Left kidney (tissue), 8 donors: ENCODE measurements around the gene DUOXA2. TPM values are rescaled to one million over a fixed set of nuclear protein-coding genes. Genes with fewer than 3 reads are reported as not detected.
"Not testable (repeated sequence)": the region's sequence is repeated elsewhere in the genome, so short reads cannot be mapped to it uniquely, and the experiment has no call there.

Experiments
- DNase-seq: peaks from one replicate; pipeline ENCODE4 v3.0.0-alpha.2; 2013
- long read RNA-seq, 8 donors: transcript quantifications; one replicate each; lab custom pipeline, GENCODE V29; 2026
- polyA plus RNA-seq: library from polyadenylated mRNA; unstranded; fragments of 120-200 nt; gene quantifications from one replicate; pipeline ENCODE4 v1.2.1, GENCODE V29; 2013; ENCODE audit not compliant: insufficient read length

Gene DUOXA2
- not detected for polyA plus RNA-seq
- long read RNA-seq, donor 1 = 0 reads
- long read RNA-seq, donor 2 = 0 reads
- long read RNA-seq, donor 3 = 0 reads
- long read RNA-seq, donor 4 = 0 reads
- long read RNA-seq, donor 5 = 0 reads
- long read RNA-seq, donor 6 = 0 reads
- long read RNA-seq, donor 7 = 0 reads
- long read RNA-seq, donor 8 = 0 reads

DNA sequence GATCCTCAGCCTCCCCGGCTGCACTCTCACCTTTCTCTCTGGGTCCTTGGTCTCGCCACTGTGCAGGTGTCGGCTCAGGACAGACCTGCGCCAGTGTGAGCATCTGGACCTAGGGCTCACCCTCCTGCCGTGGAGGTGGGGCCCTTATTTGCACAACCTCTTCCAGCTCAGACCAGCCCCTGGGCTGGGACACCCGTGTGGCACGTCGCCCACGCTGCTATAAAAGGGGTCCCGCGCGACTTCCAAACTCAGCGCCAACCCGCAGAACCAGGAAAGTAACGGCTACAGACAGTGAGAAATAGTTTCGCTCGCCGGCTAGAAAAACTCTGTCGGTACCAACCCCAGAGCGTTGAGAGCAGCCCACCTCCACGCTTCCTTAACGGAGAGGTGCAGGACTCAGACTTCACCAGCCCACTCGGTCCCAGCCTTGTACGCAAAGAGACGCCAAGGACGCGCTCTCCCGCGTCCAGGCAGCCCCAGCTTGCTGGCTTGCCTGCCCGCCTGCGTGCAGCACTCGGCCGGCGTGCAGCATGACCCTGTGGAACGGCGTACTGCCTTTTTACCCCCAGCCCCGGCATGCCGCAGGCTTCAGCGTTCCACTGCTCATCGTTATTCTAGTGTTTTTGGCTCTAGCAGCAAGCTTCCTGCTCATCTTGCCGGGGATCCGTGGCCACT, at the start of gene DUOXA2, which contains the start of gene DUOX2:
TSS of gene DUOXA2 (plus strand) at position 251 of the 675 bp plus-strand sequence. CDS start at position 531, 280 bp downstream.
TSS of gene DUOX2 (minus strand) at position 97 of the 675 bp plus-strand sequence. CDS start 761 bp downstream, outside the sequence.
- DNase-seq = no peak

DNA sequence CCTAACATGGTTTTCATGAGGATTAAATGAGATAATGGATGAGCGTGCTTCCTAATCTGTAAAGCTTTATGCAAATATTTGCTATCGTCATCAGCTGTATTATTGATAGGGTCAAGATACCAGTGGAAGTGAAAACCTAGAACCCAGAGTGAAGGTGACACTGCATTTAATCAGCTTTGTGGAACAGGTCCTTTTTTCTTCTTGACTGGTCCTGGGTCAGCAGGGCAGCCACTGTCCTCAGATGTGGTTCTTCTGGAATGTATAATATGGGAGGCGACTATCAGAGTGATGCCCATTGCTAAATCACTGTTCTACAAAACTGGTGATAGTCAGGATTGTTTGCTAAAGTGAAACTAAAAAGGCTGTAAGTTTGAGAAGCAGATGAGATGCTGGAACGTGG, 49.7 kb upstream of the DUOXA2 start:
- no peak for DNase-seq

DNA sequence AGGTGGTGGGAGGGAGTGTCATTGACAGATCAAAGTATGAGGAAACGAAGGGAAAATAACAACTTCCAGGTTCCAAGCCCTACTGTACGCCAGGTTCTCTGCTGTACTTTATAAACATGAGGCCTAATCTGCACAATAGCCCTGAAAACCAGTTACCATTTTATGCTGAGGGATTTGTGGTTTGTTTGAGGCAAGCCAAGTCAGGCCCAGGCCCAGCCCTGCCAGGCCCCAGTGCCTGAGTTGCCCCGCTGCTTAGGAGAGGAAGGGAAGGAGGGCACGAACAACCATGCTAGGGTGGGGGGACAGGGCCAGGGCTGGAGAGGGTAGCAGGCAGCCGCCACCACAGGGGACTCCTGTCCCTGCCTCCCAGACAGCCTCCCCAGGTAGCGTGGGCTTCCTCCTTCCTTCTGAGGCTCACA, 44.2 kb upstream of the DUOXA2 start:
- not testable (repeated sequence) for DNase-seq

DNA sequence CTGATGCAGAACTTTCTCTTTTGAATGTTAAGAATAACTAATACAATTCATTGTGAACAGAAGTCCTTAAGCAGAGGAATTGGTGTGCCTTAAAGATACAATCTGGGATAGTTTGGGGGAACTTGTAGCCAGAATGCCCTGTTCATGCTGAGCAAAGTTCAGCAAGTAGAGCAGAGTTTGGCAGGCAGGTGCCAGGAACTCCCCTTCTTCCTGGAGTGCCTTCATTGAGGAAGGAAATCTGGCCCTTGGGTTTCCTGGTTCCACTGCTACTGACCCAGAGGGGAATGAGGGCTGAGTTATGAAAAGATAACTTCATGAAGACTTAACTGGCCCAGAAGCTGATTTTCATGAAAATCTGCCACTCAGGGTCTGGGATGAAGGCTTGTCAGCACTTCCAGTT, 40.5 kb upstream of the DUOXA2 start:
- not testable (repeated sequence) for DNase-seq

DNA sequence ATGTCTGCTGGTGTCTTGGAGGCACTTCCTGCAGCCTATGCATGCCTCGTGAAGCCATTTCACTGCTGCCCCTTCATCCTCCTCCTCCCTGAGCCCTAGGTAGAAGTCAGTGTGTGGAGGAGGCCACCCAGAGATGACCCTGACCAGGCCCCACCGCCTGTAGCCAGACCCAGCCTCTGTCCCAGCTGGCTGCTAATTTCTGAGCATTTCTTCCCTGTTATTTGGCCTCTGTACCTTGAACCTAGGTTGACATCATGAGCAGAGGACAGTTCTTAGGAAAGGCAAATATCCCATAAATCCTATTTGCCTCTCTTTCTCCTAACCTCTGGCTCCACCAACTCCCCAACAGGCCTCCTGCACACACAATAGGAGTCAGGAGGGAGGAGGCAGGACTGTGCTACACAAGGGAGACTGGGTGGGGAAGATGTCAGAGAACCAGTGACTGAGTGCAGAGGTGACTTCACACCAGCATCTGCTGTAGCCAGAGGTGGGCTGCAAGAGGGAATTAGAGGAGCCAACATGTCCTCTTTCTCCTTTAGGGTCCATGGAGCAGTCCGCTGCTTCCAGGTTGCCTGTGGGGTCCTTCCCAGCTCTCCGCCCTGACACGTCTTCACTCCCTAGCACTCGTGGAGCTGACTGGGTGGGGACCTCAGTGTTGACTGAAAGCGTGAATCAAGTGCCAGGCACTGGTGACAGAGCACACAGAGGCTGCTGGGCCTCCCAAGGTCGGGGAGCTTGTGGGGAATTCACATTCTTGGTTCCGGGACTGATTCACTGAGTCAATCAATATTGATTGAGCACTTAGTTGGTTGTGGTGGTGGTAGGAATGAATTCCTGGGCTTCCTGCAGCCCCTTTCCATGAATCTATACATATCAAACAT, 38.4 kb upstream of the DUOXA2 start:
- DNase-seq = not testable (repeated sequence)

DNA sequence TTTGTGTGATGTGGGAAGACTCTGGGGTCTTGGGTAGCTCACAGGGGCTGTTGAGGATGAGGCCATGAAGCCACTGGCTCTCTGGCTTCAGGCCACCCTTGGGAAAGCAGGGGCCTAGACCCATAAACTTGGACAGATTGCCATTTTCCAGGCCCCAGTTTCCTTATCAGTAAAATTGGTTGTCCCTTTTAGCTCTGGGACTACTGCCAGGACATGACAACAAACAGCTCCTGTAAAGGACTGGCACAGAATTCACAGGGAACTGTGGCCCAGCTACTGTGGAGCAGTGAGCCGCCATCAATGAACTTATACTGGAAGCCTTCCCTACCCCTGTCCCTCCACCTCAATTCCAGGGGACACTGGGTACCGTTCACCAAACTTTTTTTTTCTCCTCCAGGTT, 36.7 kb upstream of the DUOXA2 start:
- not testable (repeated sequence) for DNase-seq

DNA sequence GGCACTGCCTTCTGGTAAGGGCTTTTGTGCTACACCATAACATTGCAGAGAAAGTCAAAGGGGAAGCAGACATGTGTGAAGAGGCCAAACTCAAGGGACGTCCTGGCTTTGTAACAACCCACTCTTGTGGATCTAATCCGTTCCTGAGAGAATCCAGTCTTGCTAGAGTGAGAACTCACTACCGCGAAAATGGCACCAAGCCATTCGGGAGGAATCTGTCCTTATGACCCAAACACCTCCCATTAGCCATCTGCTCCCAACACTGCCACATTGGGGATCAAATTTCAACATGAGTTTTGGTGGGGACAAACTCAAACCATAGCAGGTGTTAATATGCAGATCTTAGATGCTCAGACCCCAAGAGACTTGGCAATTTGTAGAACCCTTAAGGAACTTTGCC, 34.9 kb upstream of the DUOXA2 start:
- DNase-seq = not testable (repeated sequence)

DNA sequence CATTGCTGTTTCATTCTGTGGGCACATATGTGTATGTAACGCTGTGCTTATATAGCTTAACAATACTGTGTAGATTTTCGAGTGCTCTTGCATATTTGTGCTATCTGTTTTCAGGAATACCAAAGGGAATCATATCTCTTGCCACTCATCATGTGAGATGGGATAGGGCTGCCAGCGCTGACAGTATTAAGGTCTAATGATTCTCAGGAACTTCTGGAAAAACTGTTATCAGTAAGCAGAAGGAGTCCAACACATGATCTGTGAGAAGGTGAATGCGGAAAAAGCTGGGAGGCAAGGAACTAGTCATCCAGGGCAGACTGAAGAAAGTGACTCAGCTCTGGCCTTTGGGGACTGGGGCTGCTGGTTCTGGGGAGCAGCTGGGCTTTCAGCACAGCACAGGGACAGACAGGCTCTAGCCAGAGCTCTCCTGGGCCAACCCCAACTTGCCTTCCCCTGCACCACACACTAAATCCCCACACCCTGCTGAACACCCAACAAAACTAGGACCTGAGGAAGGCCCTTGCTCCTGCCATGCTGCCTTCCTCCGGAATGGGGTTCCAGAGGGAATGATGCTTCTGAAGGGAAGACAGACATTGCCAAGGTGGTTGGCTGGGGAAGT, 34.4 kb upstream of the DUOXA2 start:
- not testable (repeated sequence) for DNase-seq

DNA sequence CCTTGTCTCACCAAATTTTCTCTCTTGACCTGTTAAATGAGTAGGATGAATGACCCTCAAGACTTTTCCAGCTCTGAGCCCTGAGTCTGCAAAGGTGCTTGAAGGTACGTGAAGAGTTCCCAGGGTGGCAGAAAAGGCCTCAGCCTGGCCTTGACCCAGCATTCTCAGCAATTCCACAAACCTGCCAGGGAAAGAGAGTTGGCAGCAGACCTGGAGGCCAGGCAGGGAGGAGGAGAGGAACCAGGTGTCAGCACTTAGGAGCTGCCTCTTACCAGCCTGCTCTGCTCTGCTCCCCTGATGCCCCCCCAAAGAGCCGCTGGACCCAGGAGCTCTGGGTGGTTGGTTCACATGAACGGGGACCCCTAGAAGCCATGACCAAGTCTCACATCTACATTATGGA, 33.5 kb upstream of the DUOXA2 start:
- DNase-seq = not testable (repeated sequence)

DNA sequence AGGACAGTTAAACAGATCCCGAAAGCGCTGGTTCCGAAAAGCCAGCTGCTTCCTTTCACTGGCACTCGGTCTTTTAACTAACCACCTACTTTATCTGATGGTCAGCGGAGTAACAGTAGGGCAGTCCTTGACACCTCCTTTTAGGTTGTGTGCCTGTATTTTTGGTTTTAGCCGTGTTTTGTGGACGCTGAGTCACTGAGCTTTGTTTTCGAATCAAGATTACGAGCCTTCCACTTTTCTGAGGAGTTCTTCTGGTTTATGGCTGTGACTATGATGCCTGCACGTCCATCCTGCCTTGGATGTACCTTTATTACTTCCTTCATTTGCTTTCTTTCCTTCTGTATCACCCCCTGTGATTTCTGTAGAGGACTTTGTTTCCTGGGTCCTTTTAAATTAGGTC, 31.7 kb upstream of the DUOXA2 start:
- DNase-seq = not testable (repeated sequence)

DNA sequence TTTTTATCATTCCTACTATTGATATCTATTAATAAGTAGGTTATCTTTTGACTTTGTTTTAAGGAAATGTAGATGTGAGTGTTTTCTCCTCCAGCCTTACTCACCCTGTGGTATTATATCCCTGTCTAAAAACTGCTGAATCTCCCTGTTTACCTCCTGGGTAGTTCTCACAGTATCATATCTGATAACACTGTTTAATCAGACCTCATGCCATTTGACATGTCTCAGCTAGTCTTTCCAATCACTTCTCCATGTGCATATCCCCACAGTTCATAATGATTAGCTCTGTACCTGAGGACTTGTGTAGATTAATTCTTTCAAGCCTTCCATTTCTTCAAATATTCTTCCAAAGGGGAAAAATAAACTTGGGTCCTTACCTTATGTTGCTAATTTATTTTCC, 30.9 kb upstream of the DUOXA2 start:
- no peak for DNase-seq

DNA sequence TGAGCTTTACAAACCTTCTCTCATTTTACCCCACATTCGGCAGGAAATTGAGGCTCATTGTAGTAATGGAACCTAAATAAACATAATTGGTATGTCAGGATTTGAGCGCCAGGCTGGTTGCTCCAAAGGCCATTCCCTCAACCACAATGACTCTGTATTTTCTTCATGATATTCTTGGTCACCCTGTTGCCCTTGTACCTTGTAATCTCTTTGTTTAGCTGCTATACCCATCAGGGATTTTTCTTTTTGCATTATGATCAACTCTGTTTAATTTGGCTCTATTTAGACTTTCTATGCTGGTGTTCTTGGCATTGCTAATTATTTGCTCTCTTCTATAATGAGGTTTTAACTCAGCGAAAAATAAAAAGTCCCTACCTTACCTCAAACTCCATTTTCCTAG, 30.0 kb upstream of the DUOXA2 start:
- DNase-seq = no peak

DNA sequence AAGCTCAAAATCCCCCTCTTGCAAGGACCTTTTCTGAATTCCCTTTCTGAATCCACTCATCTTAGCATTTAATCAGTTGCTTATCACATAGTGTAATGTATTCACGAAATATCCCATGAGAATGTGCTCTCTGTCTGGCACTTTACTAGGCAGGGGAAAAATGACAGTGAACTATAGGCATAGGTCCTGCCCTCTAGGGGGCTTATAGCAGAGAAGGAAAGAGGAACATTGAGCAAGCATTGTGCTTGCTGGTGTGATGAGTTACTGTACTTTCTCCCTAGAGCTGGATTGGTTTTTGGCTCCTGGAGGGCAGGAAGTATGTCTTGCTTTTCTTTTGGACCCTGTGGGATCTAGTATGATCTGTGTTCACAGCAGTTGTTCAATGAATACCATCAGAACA, 26.6 kb upstream of the DUOXA2 start:
- no peak for DNase-seq

DNA sequence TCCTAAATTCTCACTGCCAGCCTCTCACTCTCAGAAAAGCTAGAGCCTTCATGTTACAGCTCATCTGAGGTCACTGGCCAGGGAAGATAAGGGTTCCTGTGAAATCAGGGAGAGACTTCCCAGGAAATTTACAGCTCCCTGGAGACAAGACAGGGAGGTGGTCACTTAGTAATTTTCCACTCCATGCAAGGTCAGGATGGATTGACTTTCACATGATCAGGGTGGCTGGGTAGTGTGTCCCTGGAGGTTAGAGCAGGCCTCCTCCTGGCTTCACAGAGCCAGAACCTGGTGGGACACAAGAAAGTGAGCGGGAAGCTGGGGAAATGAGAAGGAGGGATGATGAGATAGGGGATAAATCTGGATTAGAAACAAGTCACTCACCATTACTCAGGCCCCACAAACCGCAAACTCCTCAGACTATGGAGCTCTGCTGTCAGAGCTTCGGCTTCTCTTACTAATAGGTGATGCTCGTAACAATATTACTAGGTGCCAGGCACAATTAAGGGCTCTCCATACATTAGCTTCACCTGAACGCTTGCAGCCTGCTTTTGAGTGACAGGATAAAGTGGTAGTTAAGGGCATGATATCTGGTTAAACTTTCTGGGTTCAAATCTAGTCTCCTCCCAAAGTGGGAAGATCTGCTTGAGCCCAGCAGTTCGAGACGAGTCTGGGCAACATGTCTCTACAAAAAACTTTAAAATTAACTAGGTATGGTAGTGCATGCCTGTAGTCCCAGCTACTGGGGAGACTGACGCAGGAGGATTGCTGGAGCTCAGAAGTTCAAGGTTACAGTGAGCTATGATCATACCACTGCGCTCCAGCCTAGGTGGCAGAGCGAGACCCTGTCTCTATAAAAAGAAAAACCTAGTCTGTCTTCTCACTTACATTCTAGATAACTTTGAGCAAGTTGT, 25.1 kb upstream of the DUOXA2 start:
- no peak for DNase-seq

DNA sequence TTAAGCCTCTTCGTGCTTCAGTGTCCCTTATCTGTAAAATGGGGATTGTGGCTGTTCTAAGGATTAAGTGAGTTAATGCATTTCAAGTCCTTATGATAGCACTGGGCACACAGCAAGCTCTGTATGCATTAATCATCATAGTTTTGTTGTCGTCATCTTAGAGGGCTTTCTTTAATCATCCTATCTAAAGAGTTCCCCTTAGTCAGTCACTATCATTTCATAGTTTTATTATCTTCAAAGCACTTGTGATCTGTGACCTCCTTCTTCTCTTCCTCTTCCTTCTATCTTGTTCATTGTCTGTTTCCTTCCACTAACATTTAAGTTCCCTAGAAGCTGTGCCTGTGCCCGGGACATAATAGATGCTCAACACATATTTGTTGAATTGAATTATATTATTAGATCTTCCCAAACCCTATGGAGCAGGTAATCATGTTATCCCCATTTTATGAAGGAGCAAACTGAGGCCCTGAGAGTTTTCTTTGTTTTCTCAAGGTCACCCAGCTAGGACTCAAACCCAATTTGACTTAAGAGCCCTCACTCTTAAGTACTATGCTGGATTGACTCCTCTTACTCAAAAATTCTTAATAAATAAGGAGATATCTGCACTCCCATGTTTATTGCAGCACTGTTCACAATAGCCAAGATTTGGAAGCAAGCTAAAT, 24.3 kb upstream of the DUOXA2 start:
- DNase-seq = no peak

DNA sequence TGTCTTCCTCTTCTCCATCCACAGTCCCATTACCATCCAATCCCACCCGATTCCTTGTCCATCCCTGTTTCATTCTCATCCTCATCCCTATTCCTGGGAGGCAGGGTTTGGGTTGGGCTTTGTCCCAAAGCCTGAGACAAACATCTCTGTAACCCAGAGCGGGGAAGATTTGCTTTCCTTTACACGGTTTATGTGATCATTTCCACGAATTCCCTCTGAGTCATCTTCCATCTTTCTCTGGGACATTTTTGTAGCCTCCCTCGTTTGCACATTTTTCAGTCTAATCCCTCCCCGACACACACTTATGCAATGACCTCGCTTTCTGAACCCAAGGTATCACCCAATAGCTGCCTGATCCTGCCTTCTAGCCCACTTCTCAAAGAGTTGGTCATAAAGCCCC, 23.0 kb upstream of the DUOXA2 start:
- no peak for DNase-seq

DNA sequence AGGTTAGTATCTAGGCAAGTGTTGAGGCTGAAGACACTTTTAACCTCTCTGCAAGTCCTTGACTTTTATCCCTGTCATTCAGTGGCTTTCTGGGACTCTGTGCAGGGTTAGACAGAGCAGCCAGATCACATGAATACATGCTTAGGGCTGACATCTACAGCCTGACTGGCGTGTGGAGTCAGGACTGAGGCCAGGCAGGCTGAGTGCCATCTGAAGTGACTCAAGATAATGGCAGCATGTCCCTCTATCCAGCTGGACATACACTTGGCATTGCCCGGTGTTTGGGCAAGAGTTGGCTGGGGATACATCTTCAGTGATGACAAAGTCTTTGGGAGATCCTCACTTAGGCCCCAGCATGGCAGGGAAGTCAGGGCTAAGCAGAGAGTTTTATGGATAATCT, 22.6 kb upstream of the DUOXA2 start:
- DNase-seq = no peak

DNA sequence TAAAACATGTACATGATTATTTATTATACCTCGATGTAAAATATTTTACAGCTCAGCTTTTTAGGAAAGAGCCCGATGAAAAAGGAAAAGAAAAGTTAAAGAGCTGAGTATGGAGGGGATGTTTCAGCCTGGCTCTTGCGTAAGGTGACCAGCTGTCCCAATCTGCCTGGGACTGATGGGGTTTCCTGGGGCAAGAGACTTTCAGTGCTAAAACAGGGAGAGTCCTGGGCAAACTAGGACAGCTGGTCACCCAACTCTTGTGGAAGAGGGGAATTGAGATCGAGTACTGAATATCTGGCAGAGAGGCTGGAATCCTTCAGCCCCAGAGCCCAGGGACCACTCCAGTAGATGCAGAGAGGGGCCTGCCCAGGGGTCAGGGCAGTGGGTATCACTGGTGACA, 21.1 kb upstream of the DUOXA2 start:
- no peak for DNase-seq

DNA sequence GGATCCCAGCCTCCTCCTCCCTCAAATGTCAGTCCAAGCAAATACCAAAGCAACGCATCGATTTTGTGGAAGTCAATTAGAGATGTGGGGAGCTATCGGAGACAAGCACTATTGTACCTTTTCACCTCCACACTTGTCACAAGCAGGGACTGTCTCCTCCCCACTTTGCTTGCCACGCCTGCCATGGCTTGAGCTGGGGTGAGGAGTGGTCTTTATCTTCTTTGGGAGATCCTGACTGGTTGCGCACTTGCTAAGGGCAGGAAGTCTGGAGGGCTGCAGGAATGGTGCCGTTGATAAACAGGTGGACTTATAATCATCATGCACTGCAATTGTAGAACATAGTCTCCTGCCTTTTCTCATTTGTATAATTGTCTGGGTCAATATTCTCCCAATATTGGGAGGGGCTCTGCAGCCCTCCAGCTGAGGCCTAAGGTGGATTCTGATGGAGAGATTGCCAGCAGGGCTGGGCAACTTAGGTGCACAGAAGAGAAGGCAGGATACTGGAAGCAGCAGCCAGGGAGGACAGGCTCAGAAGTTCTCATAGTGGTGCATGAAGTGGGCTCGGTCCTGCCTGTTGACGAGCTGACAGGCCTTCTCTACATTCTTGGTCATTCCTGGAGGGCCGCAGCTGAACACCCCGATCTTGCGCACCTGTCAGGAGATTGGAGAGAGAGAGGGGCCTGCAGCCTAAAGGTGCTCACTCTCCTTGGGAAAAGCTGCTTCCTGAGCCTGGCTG, 20.3 kb upstream of the DUOXA2 start:
- DNase-seq = no peak

DNA sequence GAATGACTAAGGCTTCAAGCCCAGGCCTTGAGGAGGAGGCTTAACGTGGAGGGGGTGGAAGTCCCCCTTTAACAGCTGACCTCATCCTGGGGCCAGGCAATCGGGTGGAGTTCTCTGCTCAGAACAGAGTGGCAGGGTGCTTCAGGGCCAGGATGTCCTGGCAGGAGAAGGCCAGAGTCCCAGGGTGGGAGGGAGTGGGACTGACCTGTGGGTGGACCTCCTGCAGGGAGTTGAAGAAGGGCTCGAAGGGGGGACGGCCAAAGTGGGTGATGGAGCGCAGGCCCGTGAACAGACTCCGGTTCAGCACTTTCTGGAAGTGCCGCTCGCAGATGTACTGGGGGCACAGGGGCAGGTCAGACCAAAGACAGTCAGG, 19.8 kb upstream of the DUOXA2 start:
- no peak for DNase-seq
